ENCODE data around the gene VWF. TPM values are rescaled to one million over a fixed set of nuclear protein-coding genes. Genes with fewer than 3 reads are reported as not detected.

Gene VWF
- total and polyA plus RNA-seq, 10 of the 15 experiments (the other 5 are each of a cell fraction or from before 2014, with no cell fraction given), result 0.08 to 0.23 TPM; not detected in 8

GRCh38 chr12:5987573-5987972 lies 136.9 kb downstream of the VWF start:
- no peak for ATAC-seq
- FAIRE-seq, result no peak
- no TSS peak for BruUV-seq (replicated peaks)
- intact Hi-C loops (cut with micrococcal nuclease; ENCODE audit: unreplicated experiment) (no loop called here), in situ Hi-C loops (cut with MboI) (loop anchor here (5.0 kb wide), 2 partner anchors 55 to 300 kb away; no protein-coding TSS in a partner anchor)
- no peak overlapping the region for H3K4me3 ChIP-seq
- no peak for DNase-seq (ENCODE audit: low read depth, low spot score)
- no peak for TF ChIP-seq RBBP5 (conservative IDR thresholded peaks at IDR 0.05)
- no peak for TF ChIP-seq SRF (IDR thresholded peaks at IDR 0.05; ENCODE audit: low read depth in 2 of 2, low read length in 2 of 2)
- no peak overlapping the region for H3K9ac ChIP-seq (ENCODE audit: control insufficient read depth, insufficient read depth, low read length)
- no peaks in the 10 kb centered on the region for H3K79me2 ChIP-seq (ENCODE audit: control insufficient read depth, insufficient read depth, low read length)
- ChIA-PET CTCF (interaction anchor here (0.8 to 10.9 kb wide), 18 partner anchors 9 to 474 kb away, joined by 3 to 256 read pairs (median 5); no protein-coding TSS in a partner anchor), RAD21 (ENCODE audit: unreplicated experiment) (interaction anchor here (0.8 to 7.2 kb wide), 3 partner anchors 12 to 214 kb away, joined by 3 to 71 read pairs (median 4); no protein-coding TSS in a partner anchor), SMC1A (ENCODE audit: uncharacterized antibody, unreplicated experiment) (interaction anchor here (1.3 to 5.4 kb wide), 6 partner anchors 9 to 298 kb away, joined by 3 to 65 read pairs (median 10); no protein-coding TSS in a partner anchor), POLR2A (no interaction called here)
- H3K4me1 ChIP-seq (ENCODE audit: control insufficient read depth, insufficient read depth, low read length), result no peaks in the 10 kb centered on the region
- H3K27ac ChIP-seq (ENCODE audit: control insufficient read depth, insufficient read depth), result no peak overlapping the region
- no peak overlapping the region for H3K4me2 ChIP-seq (ENCODE audit: control insufficient read depth, insufficient read depth)
- H3K9me3 ChIP-seq (replicated peaks; ENCODE audit: control insufficient read depth, insufficient read depth, low read length), result no peaks in the 10 kb centered on the region
- no peak overlapping the region for H2AFZ ChIP-seq (ENCODE audit: control insufficient read depth, low read depth, low read length)
- no peaks in the 10 kb centered on the region for H4K20me1 ChIP-seq (ENCODE audit: control insufficient read depth, insufficient read depth)
- no peaks in the 10 kb centered on the region for H3K36me3 ChIP-seq (ENCODE audit: control insufficient read depth in 2 of 2, insufficient read depth in 2 of 2, low read length in 1 of 2)
- 24% methylated on average over 5 of the region's 5 CpGs for WGBS (ENCODE audit: insufficient coverage, insufficient replicate concordance, low lambda C conversion rate, missing lambda C conversion rate)
- H3K27me3 ChIP-seq (replicated peaks in 1 of 2; ENCODE audit: control insufficient read depth in 2 of 2, insufficient read depth in 2 of 2, low read length in 1 of 2), result no peaks in the 10 kb centered on the region

- H4K20me1 ChIP-seq (ENCODE audit: control insufficient read depth, insufficient read depth), result no peaks in the 10 kb centered on the region
- intact Hi-C loops (cut with micrococcal nuclease; ENCODE audit: unreplicated experiment), result no loop called here
- in situ Hi-C loops (cut with MboI), result loop anchor here (5.0 kb wide), 2 partner anchors 57 to 302 kb away; no protein-coding TSS in a partner anchor
- DNase-seq (ENCODE audit: low read depth, low spot score) (no peak), ATAC-seq (no peak), FAIRE-seq (no peak)
- TF ChIP-seq WRNIP1 (IDR thresholded peaks at IDR 0.05; ENCODE audit: borderline replicate concordance, low read depth, low read length) (no peak), ZSCAN29 (IDR thresholded peaks at IDR 0.05) (no peak)
- no peak overlapping the region for H3K4me2 ChIP-seq (ENCODE audit: control insufficient read depth, insufficient read depth)
- ChIA-PET SMC1A (ENCODE audit: uncharacterized antibody, unreplicated experiment) (no interaction called here), CTCF (no interaction called here), RAD21 (ENCODE audit: unreplicated experiment) (no interaction called here), POLR2A (no interaction called here)
- H3K36me3 ChIP-seq (ENCODE audit: control insufficient read depth in 2 of 2, insufficient read depth in 2 of 2, low read length in 1 of 2), result no peaks in the 10 kb centered on the region
- no peak overlapping the region for H3K4me3 ChIP-seq
- no TSS peak for BruUV-seq (replicated peaks)
- no peaks in the 10 kb centered on the region for H3K79me2 ChIP-seq (ENCODE audit: control insufficient read depth, insufficient read depth, low read length)
- H3K27me3 ChIP-seq (replicated peaks in 1 of 2; ENCODE audit: control insufficient read depth in 2 of 2, insufficient read depth in 2 of 2, low read length in 1 of 2), result no peaks in the 10 kb centered on the region
- 33% methylated on average over 8 of the region's 8 CpGs for WGBS (ENCODE audit: insufficient coverage, insufficient replicate concordance, low lambda C conversion rate, missing lambda C conversion rate)
- no peak overlapping the region for H3K9ac ChIP-seq (ENCODE audit: control insufficient read depth, insufficient read depth, low read length)
- H3K4me1 ChIP-seq (ENCODE audit: control insufficient read depth, insufficient read depth, low read length), result no peaks in the 10 kb centered on the region
- no peaks in the 10 kb centered on the region for H3K9me3 ChIP-seq (replicated peaks; ENCODE audit: control insufficient read depth, insufficient read depth, low read length)
- H3K27ac ChIP-seq (ENCODE audit: control insufficient read depth, insufficient read depth), result no peak overlapping the region
- H2AFZ ChIP-seq (ENCODE audit: control insufficient read depth, low read depth, low read length), result no peak overlapping the region
Observed at GRCh38 chr12:5985471-5985870, 139.0 kb downstream of the VWF start.
